ENCODE results near the gene ONECUT3.

Gene ONECUT3

GRCh38 chr19:1768248-1768647, 14.9 kb downstream of the ONECUT3 start:
- no peak for DNase-seq (ENCODE audit: low read depth)

DNA sequence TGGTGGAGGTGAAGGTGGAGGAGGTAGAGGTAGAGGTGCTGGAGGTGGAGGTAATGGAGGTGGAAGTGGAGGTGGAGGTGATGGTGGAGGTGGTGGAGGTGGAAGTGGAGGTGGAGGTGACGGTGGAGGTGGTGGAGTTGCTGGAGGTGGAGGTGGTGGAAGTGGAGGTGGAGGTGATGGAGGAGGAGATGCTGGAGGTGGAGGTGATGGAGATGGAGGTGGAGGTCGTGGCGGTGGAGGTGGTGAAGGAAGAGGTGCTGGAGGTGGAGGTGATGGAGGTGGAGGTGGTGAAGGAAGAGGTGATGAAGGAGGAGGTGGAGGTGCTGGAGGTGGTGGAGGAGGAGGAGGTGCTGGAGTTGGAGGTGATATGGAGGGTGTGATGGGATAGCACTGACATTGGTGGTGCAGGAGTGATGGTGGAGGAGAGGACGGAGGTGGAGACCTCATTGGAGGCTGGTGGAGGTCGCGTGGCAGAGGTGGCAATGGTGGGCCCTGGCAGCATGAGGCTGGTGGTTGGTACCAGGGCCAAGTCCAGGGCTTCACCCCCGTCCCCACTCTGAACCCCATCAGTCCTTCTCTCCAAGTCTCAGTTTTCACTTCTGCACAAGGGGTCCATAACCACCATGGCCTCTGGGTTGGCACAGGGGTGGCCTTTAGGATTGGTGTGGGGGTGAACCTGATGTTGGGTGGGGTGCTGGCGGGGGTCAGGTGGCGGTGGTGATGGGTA, 15.8 kb downstream of the ONECUT3 start:
- DNase-seq (ENCODE audit: low read depth): no peak

- no peak for DNase-seq (ENCODE audit: low read depth)
Measured at GRCh38 chr19:1769645-1769985, 16.3 kb downstream of the ONECUT3 start.

DNA sequence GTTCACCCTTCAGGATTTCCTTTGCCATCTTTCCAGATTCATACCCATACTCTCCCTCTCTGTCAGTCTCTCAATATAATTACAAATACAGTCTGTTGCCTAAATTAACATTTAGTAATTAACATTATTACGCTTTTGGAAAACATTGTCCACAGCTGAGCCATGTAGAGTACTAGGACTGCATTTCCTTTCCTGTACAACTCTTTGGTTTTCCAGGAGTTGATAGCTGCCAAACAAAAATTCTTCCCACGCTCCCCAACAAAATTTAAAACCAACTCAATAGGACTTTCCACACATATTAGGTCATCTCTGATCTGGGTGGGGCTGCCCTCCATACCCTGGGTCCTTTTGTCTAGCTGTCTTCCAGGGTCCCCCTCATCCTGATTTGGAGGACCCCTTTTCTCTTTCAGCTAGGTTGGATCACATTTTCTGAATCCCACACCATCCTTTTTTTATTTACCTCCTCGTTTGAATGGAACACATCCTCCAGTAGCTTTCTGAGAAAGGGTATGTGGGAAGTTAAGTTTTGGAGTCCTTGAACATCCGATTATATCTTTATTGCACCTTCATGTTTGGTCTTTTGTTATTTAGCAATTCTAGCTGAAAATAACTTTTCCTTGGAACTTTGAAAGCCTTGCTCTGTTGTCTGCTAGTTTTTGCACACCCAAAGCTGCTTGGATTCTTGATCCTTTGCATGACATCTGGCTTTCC, 17.7 kb downstream of the ONECUT3 start:
- DNase-seq (ENCODE audit: low read depth): no peak

DNA sequence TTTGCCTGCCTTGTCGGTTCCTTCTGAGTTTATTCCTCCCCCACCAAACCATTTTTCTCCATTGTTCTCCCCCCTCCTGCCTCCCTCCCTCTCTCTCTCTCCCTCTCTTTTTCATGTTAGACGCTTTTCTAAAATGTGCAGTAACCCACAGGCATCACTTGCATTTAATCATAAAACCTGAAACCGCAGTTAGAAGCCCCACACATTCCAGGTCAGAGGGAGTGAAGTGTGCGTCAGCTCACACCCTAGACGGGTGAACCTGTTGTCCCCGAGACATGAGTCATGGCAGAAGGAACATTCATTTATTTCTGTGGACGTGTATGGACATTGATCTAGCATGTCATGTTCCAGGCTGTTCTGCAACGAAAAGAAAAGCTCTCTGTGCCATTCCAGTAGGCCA, 19.9 kb downstream of the ONECUT3 start:
- DNase-seq (ENCODE audit: low read depth): no peak

GRCh38 chr19:1774989-1775772, 21.9 kb downstream of the ONECUT3 start:
- DNase-seq (ENCODE audit: low read depth): no peak

DNA sequence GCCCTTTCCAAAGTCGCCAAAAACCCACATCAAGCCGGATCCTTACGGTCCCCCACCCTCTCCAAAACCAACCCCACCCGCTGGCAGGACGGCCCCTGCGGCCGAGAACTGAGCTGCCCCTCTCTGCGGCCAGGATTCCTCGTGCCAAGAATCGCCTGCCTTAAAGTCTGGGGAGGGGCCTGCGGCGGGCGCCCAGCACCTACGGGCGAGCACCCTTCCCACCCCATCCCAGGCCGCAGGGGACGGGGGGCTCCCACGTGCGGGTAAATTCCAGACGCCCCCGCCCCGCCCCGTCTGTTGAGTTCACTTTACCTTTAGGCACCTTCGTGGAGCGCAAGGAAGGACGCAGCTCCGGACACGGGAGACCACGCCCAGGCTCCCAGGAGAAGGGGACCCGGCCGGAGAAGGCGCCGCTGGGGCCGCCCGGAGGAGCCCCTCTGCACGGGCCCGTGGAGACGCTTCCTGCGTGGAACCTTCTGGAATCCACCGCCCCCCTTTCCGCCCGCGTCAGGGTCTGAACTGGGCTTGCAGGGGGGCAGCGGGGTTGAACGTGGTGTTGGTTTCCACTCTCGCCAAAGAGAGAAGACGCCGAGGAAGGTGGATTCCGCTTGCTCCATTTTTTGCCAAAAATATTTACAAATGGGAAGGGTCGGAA, 22.8 kb downstream of the ONECUT3 start:
- no peak for DNase-seq (ENCODE audit: low read depth)

DNA sequence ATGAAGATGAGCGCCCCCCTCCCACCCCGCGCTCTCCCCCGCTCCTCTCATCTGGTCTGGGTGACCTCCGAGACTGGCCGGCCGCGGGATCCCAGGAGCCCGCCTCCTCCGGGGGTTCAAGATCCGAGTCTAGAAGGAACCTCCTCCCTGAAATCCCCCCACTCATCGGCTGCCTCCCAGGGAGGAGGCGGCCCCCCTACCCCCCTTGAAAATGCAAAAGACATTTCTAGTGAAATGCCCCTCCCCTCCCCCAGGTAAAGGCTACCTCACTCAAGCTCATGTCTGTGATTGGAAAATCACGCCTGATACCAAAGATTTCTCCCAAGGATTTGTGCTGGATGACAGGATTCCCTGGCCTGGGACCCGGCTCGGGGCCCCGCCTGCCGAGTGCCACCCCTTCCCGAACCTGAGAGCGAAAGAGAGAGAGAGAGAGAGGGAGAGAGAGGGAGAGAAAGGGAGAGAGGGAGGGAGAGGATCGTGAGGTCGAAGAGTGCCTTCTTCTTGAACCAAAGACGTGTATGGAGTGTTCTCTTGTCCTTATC, 23.4 kb downstream of the ONECUT3 start:
- DNase-seq (ENCODE audit: low read depth): no peak

DNA sequence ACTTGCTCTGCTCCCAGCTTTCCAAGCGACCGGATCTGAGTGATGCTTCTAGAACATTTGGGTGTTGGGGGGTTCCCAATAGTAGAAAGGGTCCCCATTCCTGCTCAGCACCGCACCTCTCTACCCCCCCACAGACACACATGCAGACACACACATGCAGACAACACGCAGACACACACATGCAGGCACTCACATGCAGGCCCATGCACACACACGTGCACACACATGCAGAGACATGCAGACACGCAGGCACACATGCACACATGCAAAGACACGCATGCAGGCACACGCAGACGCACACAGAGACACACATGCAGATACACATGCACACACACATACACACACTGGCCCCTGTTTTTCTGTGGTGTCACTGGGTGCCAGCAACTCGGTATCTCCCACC, 23.8 kb downstream of the ONECUT3 start:
- no peak for DNase-seq (ENCODE audit: low read depth)

- no peak for DNase-seq (ENCODE audit: low read depth)
Measured at GRCh38 chr19:1779574-1779973, 26.3 kb downstream of the ONECUT3 start.

DNA sequence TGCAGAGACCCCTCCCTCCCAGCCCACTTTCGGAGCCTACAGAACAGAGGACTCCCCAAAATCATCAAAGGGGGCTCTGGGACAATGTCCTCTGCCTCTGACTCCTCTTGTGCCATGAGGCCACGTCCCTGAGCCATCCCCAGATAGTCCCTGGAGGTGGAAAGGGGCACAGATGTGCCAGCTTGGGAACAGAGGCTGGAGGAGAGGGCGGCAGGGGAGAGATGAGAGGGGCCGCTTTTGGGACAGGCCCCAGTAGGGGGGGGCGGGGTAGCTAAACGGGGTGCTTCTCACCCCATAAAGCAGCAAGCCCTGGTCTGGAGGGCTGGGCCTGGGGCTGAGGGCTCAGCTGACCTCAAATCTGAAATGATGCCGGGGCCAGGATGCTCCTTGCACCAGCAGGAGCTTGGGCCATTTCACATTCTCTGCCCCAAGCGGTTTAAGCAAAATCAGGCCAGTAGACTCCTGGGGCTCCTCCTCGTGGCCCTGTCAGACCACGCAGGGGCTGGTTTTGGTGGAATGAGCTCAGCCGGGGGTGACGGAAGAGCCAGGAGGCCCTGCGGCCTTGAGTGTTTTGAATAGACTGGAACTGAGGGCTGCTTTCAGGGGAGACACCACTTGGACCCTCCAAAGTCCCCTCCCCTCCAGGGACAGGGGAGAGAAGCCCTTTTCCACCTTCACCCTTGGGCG, 27.1 kb downstream of the ONECUT3 start:
- DNase-seq (ENCODE audit: low read depth): no peak

DNA sequence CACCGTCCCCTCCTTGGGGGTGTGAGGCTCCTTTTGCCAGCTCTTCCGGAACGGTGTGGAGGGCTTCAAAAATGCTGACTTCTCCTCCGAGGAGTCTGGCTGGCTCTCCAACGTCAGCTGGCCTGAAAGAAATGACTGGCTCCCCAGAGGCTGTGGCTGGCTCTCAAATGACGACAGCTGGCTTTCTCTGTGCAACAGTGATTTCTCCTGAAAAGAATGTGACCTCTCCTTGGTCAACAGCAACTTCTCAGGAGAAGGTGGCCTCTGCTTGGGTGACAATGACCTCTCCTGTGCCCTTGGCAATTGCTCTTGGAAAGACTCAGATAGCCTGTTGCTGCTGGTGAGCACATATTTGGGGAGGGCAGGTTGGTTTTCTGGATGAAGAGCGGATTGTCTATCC, 29.2 kb downstream of the ONECUT3 start:
- no peak for DNase-seq (ENCODE audit: low read depth)

GRCh38 chr19:1783354-1783753, 30.0 kb downstream of the ONECUT3 start:
- DNase-seq (ENCODE audit: low read depth): no peak

DNA sequence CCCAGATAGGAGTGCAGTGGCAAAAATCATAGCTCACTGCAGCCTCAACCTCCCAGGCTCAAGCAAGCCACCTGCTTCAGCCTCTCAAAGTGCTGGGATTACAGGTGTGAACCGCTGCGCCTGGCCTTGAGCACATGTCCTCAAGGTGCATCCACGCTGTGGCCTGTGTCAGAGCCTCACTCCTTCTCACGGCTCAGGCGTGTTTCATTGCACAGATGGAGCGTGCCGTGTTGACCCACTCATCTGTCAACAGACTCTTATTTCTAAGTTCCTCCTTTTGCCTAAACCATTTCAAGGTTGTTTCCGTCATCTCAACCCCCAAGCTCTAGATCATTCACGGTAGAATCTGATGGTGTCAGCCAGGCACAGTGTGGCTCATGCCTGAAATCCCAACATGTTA, 30.6 kb downstream of the ONECUT3 start:
- DNase-seq (ENCODE audit: low read depth): no peak

GRCh38 chr19:1785310-1785709, 32.0 kb downstream of the ONECUT3 start:
- no peak for DNase-seq (ENCODE audit: low read depth)

GRCh38 chr19:1786668-1787067, 33.4 kb downstream of the ONECUT3 start:
- DNase-seq (ENCODE audit: low read depth): no peak

DNA sequence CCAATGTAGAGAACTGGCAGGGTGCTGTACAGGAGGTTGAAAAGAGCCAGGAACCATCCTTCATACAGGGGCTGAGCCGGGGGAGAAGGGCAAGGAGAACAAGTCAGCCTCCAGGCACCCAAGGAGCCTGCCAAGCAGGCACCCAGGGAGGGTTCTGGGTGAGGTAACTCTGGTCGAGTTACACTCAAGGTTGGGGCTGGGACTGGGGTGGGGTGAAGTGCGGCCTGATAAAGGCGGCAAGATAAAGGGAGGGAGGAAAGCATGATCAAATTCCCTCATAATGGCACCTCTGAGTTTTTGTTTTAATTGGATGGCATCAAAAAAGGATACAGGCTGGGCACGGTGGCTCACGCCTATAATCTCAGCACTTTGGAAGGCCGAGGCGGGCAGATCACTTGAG, 33.8 kb downstream of the ONECUT3 start:
- no peak for DNase-seq (ENCODE audit: low read depth)

GRCh38 chr19:1789261-1790041, 36.1 kb downstream of the ONECUT3 start:
- DNase-seq (ENCODE audit: low read depth): no peak

GRCh38 chr19:1790054-1790792, 36.9 kb downstream of the ONECUT3 start:
- no peak for DNase-seq (ENCODE audit: low read depth)

DNA sequence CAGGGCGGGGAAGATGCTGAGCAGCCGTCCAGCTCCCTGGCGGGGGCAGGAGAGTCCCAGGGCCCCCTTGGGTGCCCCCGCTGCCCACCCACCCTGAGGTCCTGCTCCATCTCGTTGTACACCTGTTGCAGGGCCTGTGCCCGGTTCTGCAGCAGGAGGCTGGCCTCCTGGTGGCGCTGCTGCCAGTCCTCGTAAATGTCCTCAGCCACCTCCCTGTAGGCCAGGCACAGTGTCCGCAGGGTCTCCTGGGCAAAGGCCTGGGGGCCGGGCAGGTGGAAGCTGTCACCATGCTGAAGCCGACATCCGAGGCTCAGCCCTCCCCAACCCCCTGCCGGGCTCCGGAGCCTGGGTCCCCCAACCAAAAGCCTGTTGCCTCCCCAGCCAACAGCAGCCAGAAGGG, 38.6 kb downstream of the ONECUT3 start:
- no peak for DNase-seq (ENCODE audit: low read depth)

All from stromal cell of bone marrow (primary cell).